ENCODE results near the gene SSH2.
A peak's percentile ranks its signal among the peaks of the same experiment; 100 is the strongest.
"Not testable (repeated sequence)": the region's sequence is repeated elsewhere in the genome, so short reads cannot be mapped to it uniquely, and the experiment has no call there.

The SSH2 gene

DNA sequence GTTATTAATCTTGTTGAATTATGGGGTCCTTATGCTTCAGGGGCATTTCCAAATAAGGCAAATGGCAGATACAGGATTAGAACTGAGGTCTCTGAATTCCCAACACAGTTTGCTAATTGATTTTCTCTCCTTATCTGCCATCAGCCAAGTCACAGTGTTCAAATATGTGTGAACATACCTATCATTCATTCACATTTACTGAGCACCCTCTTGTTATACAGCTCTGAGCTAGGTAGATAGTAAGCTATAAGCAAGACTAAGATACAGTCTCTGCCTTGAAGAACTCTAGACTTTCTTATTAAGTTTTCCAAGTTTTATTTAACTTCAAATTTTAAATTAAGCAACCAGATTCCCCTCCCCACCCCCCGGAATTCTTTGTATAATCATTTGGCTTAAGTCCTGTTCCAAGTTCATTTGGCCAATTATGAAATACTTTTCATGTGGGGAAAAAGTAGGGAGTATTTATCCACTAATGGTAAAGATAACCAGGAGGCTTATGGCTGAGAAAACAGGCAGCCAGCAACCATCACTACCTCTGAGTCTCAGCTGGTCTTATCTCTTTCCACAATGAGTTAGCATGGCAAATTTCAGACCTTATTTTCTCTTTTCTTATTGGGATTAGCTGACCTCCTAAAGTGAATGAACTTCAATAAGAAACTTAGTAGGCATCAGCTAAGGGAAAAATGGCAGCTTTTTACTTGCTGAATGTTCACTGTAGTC lies 275.9 kb downstream of the SSH2 start:
- no peak for DNase-seq

DNA sequence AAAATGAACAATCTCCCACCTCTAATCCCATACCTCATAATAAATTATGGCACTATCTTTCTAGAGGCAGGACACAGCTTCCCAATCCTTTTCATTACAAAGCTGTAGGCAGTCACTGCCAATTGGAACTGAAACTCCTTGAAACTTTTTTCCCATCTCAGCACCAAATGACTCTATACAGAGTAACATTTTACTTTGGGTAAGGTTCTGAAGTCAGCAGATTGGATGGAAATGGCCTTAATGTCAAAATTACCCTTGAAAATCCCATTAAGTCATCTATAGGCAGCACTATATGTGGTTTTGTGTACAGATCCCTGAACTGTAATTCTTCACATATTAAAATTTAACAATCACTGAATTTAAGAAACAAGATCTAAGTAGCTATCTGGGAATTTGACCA lies 277.1 kb downstream of the SSH2 start:
- no peak for DNase-seq

DNA sequence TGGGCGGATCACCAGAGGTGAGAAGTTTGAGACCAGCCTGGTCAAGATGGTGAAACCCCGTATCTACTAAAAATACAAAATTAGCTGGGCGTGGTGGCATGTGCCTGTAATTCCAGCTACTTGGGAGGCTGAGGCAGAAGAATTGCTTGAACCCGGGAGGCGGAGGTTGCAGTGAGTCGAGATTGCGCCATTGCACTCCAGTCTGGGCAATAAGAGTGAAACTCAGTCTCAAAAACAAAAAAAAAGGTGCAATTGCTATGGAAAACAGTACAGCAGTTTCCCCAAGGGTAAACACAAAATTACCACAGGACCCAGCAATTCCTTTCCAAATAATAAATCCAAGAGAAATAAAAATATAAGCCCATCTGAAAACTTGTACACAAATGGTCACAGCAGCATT lies 278.1 kb downstream of the SSH2 start:
- not testable (repeated sequence) for DNase-seq

DNA sequence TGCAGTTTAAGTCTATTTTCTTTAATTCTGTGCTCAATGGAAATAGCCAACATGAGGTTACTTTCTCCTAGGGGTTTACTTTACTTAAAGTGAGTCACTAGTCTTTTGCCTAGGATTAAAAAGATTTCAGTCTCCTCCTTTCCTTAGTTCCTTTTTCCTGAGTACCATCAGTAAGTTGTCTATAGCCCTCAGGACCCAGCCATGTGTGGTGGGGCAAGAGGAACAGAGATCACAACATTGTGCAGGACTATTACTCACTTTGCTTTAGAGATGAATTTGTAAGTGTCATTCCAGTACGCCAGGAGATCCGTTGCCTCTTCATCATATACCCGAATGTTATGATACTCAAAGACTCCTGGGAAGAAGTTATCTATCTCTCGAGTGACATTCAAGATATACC lies 279.6 kb downstream of the SSH2 start:
- DNase-seq, result no peak

DNA sequence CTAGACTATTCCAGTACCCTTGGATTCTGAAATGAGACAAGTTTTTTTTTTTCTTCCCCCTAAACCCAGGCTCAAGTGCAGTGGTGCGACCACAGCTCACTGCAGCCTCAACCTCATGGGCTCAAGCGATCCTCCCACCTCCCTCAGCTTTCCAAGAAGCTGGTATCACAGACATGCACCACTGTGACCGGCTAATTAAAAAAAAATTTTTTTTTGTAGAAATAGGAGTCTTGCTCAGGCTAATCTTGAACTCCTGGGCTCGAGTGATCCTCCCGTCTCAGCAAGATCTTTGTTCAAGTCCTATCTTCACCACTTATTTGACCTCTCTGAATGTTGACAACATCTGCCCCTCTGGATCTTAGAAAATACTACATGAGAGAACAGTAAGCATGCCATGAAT lies 280.7 kb downstream of the SSH2 start:
- DNase-seq, result no peak

DNA sequence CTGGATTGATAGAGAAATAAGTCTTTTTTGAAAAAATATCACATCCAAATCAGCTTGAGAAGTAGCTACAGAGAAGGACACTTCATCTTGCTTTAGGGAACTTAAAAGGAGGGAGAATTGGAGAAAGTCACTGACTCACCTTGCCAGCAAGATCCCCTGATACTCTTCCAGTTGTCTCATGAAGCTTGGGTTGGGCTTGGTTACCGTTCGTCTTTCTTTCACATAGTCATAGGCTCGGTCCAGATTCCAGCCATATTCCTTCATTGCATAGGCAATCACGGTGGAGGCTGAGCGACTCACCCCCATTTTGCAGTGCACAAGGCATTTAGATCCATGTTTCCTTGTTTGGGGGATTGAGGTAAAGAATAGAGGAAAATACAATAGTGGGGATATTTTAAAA lies 282.0 kb downstream of the SSH2 start:
- no peak for DNase-seq

DNA sequence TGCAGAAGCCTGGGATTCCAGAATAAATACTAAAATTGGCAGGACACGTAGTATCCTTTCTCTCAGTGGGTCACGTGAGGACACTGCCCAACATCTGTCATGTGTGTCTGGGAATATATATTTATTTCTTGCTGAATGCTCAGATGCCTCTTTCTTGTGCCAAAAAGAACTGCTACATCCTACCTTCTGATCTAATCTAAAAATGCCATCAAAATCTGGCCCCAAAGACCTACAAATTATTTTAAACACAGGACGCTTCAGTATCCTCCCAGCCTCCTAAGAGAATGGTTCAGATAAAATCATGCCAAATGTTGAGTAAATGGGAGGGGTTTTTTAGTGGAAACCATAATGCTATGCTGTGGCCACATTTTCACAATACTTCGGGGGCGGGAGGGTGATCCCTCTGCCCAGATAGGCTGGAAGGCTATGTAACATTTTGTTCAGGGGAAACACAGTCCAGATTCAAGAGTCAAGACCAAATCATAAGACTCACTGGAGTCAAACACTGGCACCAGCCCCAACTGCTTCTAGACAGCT lies 284.4 kb downstream of the SSH2 start:
- DNase-seq, result no peak

DNA sequence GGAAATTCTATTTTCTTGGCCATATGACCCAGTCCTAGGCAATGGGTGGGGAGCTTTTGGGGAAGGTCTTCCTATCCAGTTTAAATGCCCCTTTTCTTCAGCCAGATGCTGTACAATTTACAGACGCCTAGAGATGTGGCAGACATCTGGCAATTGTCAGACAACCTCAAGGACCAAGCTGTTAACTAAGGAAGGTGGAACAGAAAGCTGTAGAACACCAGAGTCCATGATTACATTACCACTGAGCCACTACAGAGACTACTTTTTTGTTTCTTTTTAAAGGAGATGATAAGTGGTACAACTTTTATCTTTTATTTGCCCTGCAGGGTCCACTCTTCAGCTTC lies 286.2 kb downstream of the SSH2 start:
- DNase-seq, result no peak

DNA sequence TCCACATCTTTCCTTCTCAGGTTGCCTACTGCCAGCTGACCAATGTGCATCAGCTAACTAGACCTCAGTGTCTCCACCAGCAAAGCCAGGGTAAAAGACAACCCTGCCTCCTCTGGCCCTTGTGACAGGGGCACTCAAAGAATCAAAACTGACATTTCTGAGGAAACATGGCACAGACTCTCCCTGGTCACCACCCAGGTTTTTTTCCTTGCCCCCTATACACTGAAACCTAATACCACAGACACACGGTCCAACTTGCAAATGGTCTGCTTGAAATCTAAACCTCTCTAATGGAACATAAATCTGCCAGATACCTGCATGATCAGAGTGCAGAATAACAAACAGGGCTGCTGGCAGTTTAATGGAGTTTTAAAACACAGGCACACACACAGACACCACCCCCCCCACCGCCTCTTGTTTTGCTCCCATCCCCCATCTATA lies 287.8 kb downstream of the SSH2 start:
- DNase-seq, result no peak

DNA sequence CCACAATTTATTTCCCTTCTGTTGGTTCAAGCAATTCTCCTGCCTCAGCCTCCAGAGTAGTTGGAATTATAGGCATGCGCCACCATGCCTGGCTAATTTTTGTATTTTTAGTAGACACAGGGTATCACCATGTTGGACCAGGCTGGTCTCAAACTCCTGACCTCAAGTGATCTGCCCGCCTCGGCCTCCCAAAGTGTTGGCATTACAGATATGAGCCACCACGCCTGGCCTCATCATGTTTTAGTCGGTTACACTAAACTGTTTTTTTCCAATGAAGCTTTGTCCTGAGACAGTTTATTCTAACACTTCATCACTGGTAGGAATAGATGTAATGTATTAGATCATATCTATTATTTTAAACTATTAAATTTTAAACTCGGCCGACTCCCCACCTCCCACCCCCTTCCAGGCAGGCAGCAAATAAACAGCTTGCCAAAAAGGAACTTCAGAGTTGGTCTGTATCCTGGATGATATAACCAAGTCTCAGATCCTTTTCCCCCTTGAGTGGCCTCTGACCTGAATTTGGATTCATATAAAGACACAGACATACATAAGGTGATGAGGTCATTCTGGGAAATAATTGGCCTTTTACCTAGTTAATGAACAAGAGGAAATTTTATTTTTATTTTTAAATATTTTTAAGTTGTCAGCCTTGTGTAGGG lies 288.9 kb downstream of the SSH2 start:
- DNase-seq, result no peak

DNA sequence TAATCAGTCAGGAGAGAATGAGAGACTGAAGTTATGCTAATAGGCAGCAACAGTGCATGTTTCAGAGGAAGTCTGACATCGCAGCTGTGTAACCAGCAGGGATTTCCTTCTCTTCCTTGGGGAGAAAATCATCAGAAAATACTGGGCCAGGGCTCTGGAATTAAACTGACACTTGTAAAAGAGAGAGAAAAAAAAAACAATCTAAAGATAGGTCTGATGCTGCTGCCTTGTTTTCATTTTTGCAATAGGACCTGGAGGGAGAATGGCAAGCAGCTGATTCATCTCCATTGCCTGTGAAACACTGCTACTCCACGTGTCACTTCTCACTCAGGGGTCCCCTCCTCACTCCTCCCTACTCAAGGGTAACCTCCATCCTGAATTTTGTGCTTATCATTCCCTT lies 289.6 kb downstream of the SSH2 start:
- no peak for DNase-seq

DNA sequence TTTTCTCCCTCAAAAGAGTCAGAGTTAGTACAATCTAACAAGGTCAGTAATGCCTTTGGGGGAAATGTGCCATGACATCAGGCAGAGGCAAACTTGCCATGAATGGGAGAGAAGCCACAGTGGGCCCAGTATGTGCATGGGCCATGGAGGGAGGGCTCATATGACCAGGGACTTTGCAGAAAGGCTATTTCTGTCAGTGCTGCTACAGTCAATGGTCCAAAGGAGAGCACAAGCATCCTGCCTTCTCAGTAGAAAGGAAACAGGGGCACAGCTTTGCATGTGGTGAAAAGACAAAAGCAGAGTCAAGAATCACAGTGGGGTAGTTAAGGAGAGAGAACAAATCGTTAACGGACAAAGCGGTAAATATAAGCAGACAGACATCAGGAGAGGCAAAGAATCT lies 296.1 kb downstream of the SSH2 start:
- DNase-seq, result no peak

DNA sequence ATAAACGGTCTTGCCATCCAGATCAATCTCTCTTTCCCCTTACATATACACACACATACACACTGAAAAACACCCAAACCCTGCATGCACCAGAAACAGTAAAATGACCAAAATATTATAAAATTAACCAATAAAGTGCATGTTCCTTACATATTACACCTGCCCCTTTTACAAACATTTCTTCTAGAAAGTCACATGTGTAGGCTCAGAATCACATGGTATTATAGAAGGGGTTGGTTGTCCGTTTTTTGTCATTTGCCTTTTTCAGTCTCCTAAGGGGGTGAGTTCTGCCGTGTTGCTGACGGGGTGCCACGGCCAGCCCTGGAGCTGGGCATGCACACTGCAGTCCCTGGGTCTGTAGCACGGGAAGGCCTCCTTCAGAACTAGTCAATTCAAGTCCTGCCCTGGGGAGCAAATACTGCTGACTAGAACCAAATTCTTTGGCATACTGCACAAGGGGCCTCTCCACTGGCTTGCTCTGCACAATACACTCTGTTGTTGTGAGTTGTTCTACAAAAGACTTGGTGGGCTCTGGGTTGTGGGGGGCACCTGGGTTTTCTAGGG lies 299.3 kb downstream of the SSH2 start:
- no peak for DNase-seq

DNA sequence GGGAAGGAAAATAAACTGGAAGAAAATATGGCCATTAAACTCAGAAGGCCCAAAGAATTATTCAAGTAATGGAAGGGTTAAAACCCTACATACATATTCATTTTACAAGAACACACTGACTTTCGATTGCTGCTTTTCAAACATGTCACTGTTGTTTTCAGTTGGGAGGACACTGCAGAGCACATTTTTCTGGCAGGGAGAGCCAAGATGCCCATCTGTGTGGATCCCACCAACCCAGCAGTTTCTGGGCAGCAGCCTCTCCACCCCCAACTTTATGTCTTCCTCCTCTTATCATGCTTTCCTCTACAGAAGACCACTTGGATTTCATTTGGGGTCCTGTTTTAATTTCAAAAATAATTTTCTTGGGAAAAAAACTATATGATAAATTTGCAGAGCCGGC lies 300.2 kb downstream of the SSH2 start:
- no peak for DNase-seq

DNA sequence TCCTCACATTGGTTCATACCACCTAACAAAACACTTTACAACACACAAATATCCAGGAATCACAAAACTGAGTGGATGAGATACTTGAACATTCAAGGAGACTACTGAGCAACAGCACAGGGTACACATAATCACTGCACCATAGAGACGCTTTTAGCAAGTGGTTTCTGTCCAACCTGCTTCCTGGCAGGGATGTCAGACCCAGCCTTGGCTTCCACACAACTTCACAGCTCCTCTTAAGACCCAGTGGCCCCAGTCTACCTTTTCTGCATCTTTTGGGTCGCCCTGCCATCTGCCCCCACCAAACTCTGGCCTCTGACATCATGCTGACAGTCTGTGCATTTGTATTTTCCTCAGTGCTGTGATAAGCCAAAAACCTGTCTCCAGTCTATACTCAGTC lies 301.4 kb downstream of the SSH2 start:
- no peak for DNase-seq

DNA sequence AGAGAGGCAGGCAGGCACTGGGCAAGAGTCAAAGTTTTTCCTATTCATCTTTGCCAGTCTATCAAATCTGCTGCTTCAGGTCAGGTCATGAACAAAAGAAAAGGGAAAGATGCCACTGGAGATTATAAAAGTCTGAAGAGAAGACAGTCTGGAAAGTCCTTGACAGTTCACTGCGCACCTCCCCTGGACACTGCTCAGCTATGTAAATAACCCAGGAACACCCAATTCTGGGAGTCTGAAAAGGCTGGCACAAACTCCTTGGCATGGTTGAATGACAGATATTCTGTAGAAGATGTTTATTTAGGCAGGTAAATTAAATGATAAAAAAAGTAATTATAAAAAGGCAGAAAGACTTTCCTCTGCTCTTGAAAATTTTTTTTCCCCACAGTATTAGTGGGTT lies 302.1 kb downstream of the SSH2 start:
- no peak for DNase-seq

DNA sequence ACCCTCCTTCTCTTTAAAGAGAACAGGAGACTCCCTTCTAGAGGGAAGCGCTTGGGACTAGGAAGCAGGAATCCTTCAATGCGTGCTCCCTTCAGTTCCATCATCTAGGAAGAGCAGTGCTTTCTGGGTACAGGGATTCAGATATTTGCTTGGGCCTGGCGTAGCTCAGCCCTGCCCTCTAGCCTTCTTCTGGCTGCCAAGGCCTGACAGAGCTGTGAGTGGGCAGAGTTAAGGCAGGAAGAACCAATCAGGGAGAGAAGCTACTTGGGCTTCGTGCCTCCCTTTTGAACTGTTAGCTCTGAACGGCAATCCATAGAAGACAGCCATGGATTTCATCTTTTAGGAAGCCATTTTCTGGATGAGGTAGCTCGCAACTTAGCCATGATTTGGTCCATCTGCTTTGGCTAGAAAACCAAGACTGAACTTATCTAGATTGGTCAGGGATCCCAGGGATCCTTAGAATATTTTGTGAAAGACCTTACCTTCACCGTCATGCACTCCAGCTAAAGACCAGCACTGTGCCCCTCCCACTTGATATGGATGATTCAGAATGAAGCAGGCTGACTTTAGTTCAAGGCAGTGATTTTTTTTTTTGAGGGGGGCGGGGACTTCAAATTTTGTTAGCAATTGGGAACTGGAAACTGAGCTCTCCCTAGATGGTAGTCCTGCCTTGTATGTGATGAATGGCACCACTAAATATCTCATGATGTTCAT lies 304.8 kb downstream of the SSH2 start:
- no peak for DNase-seq

DNA sequence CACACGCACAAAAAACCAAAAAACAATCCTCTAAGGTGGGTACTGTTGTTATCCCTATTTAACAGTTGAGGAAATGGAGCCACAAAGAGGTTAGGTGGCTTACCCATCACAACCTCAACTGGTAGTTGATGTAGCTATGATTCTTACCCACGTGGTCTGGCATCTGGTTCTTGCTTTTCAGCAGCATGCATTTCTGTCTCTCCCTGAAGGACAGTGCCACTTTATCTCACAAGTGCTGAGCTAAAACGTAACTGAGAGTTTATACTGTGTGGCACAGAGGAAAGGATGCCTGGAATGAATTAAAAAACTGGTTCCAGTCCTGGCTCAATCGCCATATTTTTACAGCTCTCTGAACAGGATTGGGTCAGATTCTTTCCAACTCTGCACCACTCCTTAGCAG lies 305.4 kb downstream of the SSH2 start:
- DNase-seq, result no peak

DNA sequence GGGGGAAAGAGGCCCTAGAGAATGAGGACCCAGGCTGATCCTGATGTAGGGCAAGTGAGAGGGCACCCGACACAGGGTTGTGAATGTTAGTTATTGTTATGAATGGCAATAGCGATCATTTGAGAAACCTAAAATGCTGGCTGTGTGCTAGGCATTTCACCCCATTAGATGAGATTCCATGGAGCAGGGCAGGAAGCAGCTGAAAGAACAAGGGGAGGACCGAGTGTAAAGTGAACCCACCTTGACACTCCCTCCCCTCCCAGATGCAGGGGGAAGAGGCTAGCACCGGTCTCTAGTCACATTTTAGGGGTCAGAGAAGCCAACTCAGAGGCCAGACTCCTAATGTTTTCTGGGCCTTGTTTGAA lies 306.8 kb downstream of the SSH2 start:
- DNase-seq, result no peak

DNA sequence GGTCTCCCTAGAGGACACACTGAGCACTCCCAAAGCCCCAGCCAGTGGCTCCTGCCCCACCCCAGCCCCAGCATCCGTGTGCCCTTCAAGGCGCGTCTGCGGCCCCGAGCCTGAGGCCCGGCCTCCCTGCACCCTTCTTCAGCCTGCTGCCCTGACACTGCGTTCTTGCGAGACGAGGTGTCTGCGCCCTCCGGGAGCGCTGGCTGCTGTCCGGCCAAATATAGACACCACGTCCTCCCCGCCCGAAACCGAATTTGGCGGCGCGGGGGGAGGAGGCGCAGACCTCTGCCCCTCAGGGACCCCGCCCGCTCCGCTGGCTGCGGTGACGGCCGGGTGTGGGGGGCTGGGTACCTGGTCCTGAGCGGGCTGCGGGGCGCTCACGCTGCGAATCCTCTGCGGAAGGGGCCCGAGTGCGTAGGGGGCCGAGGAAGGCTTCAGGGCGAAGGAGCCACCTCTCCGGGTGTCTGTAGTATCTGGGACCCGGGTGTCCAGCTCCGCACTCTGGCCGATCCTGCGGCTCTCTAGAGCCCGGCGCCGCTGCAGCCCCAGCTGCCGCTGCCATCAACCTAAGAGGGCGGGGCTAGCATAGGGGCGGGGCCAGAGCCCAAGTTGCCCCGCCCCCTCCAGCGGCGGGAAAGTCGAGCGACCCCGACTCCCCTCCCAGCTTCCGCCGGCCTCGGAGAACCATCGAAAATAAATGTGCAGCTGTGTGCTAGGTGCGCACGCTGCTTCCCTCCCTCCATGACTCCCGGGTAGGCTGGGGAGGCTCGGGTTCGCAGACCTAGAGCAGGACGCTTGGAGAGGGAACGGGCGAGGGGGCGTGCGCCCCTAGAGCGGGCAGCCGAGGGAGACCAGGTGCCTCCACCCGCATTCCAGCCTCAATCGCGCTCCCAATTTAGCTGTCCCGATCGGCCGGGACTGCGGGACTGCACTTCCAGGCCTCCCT lies 307.4 kb downstream of the SSH2 start, which contains the start of gene CORO6:
Gene CORO6, minus strand, starts transcription at position 576 of the 946 bp plus-strand sequence. CDS start 1,491 bp downstream, outside the sequence.
- peak in 1 of 2 donors; percentile 76 for DNase-seq

DNA sequence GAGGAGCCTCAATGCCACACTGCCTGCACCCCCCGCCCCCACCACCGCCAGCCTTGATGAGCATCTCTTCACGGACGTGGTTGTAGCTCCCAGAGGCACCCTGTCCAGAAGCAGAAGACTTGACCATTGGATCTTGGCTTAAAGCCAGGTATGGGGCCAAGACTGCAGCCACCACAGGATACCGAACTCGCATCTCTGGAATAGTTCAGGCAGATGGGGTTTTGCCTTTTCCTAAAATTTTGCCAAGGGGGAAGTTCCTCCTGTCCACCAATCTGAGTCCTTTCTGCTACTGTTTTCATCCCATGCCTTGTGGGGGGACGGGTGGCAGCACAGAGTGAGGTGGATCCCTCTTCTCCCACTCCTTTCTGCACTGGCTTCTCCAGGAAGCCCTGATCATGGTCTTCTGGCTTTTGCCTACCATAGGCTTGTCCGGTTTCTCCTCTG lies 308.3 kb downstream of the SSH2 start:
- DNase-seq, result no peak

DNA sequence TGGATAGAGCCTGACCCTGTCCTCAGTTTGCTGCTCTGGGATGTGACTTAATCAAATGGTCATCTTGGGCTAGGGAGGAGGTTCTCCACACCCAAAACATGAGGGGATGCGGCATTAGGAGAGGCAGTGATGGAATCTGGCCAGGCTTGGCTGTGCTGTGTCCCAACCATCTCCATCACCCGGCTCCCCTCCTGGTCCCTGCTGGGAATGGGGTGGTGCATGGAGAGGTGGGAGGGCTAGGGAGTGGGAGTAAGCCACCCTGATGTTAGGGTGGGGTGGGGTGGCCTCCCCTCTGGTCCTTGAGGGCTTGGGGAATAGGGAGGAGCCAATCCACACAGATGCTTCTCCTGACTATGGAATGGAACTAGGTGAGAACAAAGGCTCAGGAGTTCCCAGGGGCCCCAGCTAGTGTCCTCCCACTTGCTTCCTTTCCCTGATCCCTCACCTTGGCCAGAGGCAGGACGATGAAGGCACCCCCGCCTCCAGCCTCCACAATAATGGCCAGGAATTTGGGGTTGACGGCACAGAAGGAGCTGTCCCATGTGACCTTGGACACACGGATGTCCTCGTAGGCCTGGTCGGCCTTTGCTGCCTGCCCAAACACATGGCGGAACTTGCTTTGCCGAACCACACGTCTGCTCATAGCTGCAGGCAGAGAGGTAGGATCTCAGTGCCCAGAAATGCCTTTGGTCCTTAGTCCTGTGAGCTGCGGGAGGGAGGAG lies 309.1 kb downstream of the SSH2 start:
- no peak for DNase-seq

Measured in stimulated activated CD4-positive, alpha-beta T cell treated with anti-CD3 and anti-CD28 coated beads, Interleukin-2, amount 100 ng/mL, for 48 hours (primary cell).